ENCODE results near the gene PRDM5.

- TF ChIP-seq CTCF (IDR thresholded peaks at IDR 0.05; ENCODE audit: low read depth, low read length) (no peak), MAX (IDR thresholded peaks at IDR 0.05; ENCODE audit: low read depth, low read length) (no peak), POLR2A (IDR thresholded peaks at IDR 0.05; ENCODE audit: extremely low read depth, insufficient read length) (no peak), MYC (IDR thresholded peaks at IDR 0.05; ENCODE audit: low read depth, low read length) (no peak)
Measured at GRCh38 chr4:120692964-120693363, 229.6 kb downstream of the PRDM5 start.

Measured in NB4 (cell line).